H9 (cell line): ENCODE results near the gene BMPER. TPM values are rescaled to one million over a fixed set of nuclear protein-coding genes. Genes with fewer than 3 reads are reported as not detected.

ENCODE experiments used
- DNase-seq: peaks from one replicate; pipeline ENCODE4 v3.0.0-alpha.2; 2017
- H2AFZ ChIP-seq: one replicate; pipeline ENCODE4 v1.6.1; 2013; ENCODE audit warnings: mild to moderate bottlenecking, low read length, control low read depth, moderate library complexity
- H2AK5ac ChIP-seq: 2 replicates; pipeline ENCODE4 v1.6.1; 2013; ENCODE audit warnings: low read length, control low read depth, mixed read lengths; ENCODE audit not compliant: insufficient read length
- H2BK120ac ChIP-seq: one replicate; pipeline ENCODE4 v1.6.1; 2013; ENCODE audit warnings: low read depth, mild to moderate bottlenecking, low read length, control low read depth, inconsistent platforms; ENCODE audit not compliant: poor library complexity, severe bottlenecking
- H2BK12ac ChIP-seq: 2 replicates; pipeline ENCODE4 v1.6.1; 2013; ENCODE audit warnings: low read length, control low read depth, mixed read lengths, low read depth; ENCODE audit not compliant: insufficient read length
- H2BK15ac ChIP-seq: 2 replicates; pipeline ENCODE4 v1.6.1; 2013; ENCODE audit warnings: low read depth, low read length, control low read depth
- H2BK20ac ChIP-seq: one replicate; pipeline ENCODE4 v1.6.1; 2013; ENCODE audit warnings: low read depth, mild to moderate bottlenecking, low read length, control low read depth, inconsistent platforms; ENCODE audit not compliant: poor library complexity, severe bottlenecking
- H2BK5ac ChIP-seq: 2 replicates; pipeline ENCODE4 v1.6.1; 2013; ENCODE audit warnings: low read length, control low read depth, mixed read lengths; ENCODE audit not compliant: insufficient read length
- H3K14ac ChIP-seq: 2 replicates; pipeline ENCODE4 v1.6.1; 2013; ENCODE audit warnings: low read length, control low read depth; ENCODE audit not compliant: insufficient read depth
- H3K18ac ChIP-seq: 2 replicates; pipeline ENCODE4 v1.6.1; 2013; ENCODE audit warnings: low read depth, mild to moderate bottlenecking, mixed read lengths, low read length, control low read depth; ENCODE audit not compliant: insufficient read length
- H3K23ac ChIP-seq: 2 replicates; pipeline ENCODE4 v1.6.1; 2013; ENCODE audit warnings: low read length, control low read depth, mixed read lengths, low read depth; ENCODE audit not compliant: insufficient read length
- H3K23me2 ChIP-seq: 2 replicates; pipeline ENCODE4 v1.6.1; 2013; ENCODE audit warnings: low read depth, mild to moderate bottlenecking, mixed read lengths, low read length, control low read depth; ENCODE audit not compliant: insufficient read length, poor library complexity, severe bottlenecking
- H3K27ac ChIP-seq: 2 replicates; pipeline ENCODE4 v1.5.1; 2013; ENCODE audit warnings: low read length, control low read depth, mixed read lengths, low read depth; ENCODE audit not compliant: insufficient read length
- H3K27me3 ChIP-seq: 2 replicates; pipeline ENCODE4 v1.6.1; 2013; ENCODE audit warnings: low read length, control low read depth, inconsistent platforms; ENCODE audit not compliant: insufficient read depth
- H3K4ac ChIP-seq: 2 replicates; pipeline ENCODE4 v1.6.1; 2013; ENCODE audit warnings: low read depth, mild to moderate bottlenecking, control low read depth, inconsistent platforms, low read length, moderate library complexity
- H3K4me1 ChIP-seq: 2 replicates; pipeline ENCODE4 v1.6.1; 2013; ENCODE audit warnings: low read length, control low read depth, inconsistent platforms; ENCODE audit not compliant: insufficient read depth
- H3K4me2 ChIP-seq: 2 replicates; pipeline ENCODE4 v1.6.1; 2013; ENCODE audit warnings: low read length, control low read depth, mixed read lengths; ENCODE audit not compliant: insufficient read length, insufficient read depth
- H3K56ac ChIP-seq: 2 replicates; pipeline ENCODE4 v1.6.1; 2013; ENCODE audit warnings: low read depth, mild to moderate bottlenecking, mixed read lengths, low read length, control low read depth; ENCODE audit not compliant: insufficient read length
- H3K79me1 ChIP-seq: 2 replicates; pipeline ENCODE4 v1.6.1; 2013; ENCODE audit warnings: low read depth, mild to moderate bottlenecking, moderate library complexity, low read length, control low read depth, inconsistent platforms; ENCODE audit not compliant: insufficient read depth, poor library complexity, severe bottlenecking
- H3K79me2 ChIP-seq: 2 replicates; pipeline ENCODE4 v1.6.1; 2013; ENCODE audit warnings: low read length, control low read depth, inconsistent platforms; ENCODE audit not compliant: insufficient read depth
- H3K9ac ChIP-seq: 2 replicates; pipeline ENCODE4 v1.6.1; 2013; ENCODE audit warnings: low read length, control low read depth, mixed read lengths; ENCODE audit not compliant: insufficient read length; ENCODE audit errors: extremely low read depth
- H3K9me3 ChIP-seq: one replicate; pipeline ENCODE4 v1.6.1; 2013; ENCODE audit warnings: low read depth, low read length, inconsistent platforms; ENCODE audit not compliant: control insufficient read depth
- H3T11ph ChIP-seq: one replicate; pipeline ENCODE4 v1.6.1; 2013; ENCODE audit warnings: mild to moderate bottlenecking, low read length, control low read depth, inconsistent platforms
- H4K20me1 ChIP-seq: one replicate; pipeline ENCODE4 v1.6.1; 2013; ENCODE audit not compliant: control insufficient read depth, insufficient read length, insufficient read depth
- H4K5ac ChIP-seq: 2 replicates; pipeline ENCODE4 v1.6.1; 2013; ENCODE audit warnings: low read depth, mild to moderate bottlenecking, mixed read lengths, low read length, control low read depth; ENCODE audit not compliant: insufficient read length
- H4K8ac ChIP-seq: replicated peaks from 2 replicates; pipeline ENCODE4 v1.6.1; 2013; ENCODE audit warnings: low read length, control low read depth, mixed read lengths, low read depth; ENCODE audit not compliant: insufficient read length
- H4K91ac ChIP-seq: 2 replicates; pipeline ENCODE4 v1.6.1; 2013; ENCODE audit warnings: low read depth, mild to moderate bottlenecking, moderate library complexity, mixed read lengths, low read length, control low read depth; ENCODE audit not compliant: insufficient read length
- H3K27ac Mint-ChIP-seq, 3 experiments: 2 replicates in 2 of 3; 3 replicates in 1 of 3; pipeline ENCODE4 v1.8.0; 2020 to 2021; ENCODE audit warnings: mixed read lengths in 3 of 3, mild to moderate bottlenecking in 1 of 3, moderate library complexity in 1 of 3
- H3K27me3 Mint-ChIP-seq: 2 replicates; pipeline ENCODE4 v1.8.0; 2021; ENCODE audit warnings: low read depth, mild to moderate bottlenecking, moderate library complexity, mixed read lengths
- H3K36me3 Mint-ChIP-seq, 3 experiments: 2 replicates in 2 of 3; 3 replicates in 1 of 3; pipeline ENCODE4 v1.8.0; 2020 to 2021; ENCODE audit warnings: low read depth in 3 of 3, mixed read lengths in 3 of 3; ENCODE audit not compliant: insufficient read depth in 1 of 3
- H3K4me1 Mint-ChIP-seq, 2 experiments: 2 replicates each; pipeline ENCODE4 v1.8.0; 2020; ENCODE audit warnings: mixed read lengths in 2 of 2
- H3K4me3 Mint-ChIP-seq, 2 experiments: 2 replicates in 1 of 2; 3 replicates in 1 of 2; pipeline ENCODE4 v1.8.0; 2020 to 2021; ENCODE audit warnings: mild to moderate bottlenecking in 2 of 2, mixed read lengths in 2 of 2, moderate library complexity in 1 of 2
- H3K9me3 Mint-ChIP-seq, 2 experiments: 2 replicates in 1 of 2; 3 replicates in 1 of 2; pipeline ENCODE4 v1.8.0; 2020; ENCODE audit warnings: mild to moderate bottlenecking in 2 of 2, mixed read lengths in 2 of 2, moderate library complexity in 1 of 2
- CTCF ChIP-seq: fragments of 200-600 bp; sonication (generic); conservative IDR thresholded peaks from 3 replicates; pipeline ENCODE4 v1.8.0; 2021; ENCODE audit warnings: antibody characterized with exemption, mild to moderate bottlenecking
- WGBS: extraction: QIAGEN DNeasy Blood & Tissue Kit; methylation state at CpG from one replicate; pipeline ENCODE4 v1.1.7; 2013; ENCODE audit warnings: missing lambda C conversion rate, low lambda C conversion rate, mixed read lengths; ENCODE audit not compliant: insufficient read length; ENCODE audit errors: extremely low coverage; 5-methylcytosine and 5-hydroxymethylcytosine counted together
- total RNA-seq: library from RNA; stranded (reverse); gene quantifications from 2 replicates; pipeline ENCODE4 v1.2.1, GENCODE V29; 2021

The BMPER gene
- total RNA-seq, 1 experiment from 2014 or later, result 0.20 TPM

- Histone ChIP-seq H3K9ac (no peak overlapping the region), H2BK12ac (no peak overlapping the region), H4K91ac (no peak overlapping the region), H3K23me2 (no peaks in the 10 kb centered on the region), H3K9me3 (no peaks in the 10 kb centered on the region), H2BK120ac (no peak overlapping the region), H2BK20ac (no peak overlapping the region), H3K18ac (no peak overlapping the region), H3K4me1 (no peaks in the 10 kb centered on the region), H3K56ac (no peak overlapping the region), H3T11ph (no peak overlapping the region), H3K27me3 (no peaks in the 10 kb centered on the region; the same call in 1 of the 2 replicates), H3K79me2 (no peaks in the 10 kb centered on the region), H4K8ac (no peak overlapping the region), H3K4ac (no peak overlapping the region), H3K4me2 (no peak overlapping the region), H3K14ac (no peak overlapping the region), H2AFZ (no peak overlapping the region), H3K23ac (no peak overlapping the region), H2AK5ac (no peak overlapping the region), H4K20me1 (no peaks in the 10 kb centered on the region), H3K27ac (no peak overlapping the region), H2BK15ac (no peak overlapping the region), H2BK5ac (no peak overlapping the region), H3K79me1 (no peaks in the 10 kb centered on the region), H4K5ac (no peak overlapping the region)
- Mint-ChIP-seq H3K27ac (no peak overlapping the region), H3K36me3 (no peaks in the 10 kb centered on the region), H3K4me3 (no peak overlapping the region), H3K27me3 (peaks cover 7% of the 10 kb centered on the region), H3K9me3 (no peaks in the 10 kb centered on the region), H3K4me1 (peaks cover 6% of the 10 kb centered on the region in 2 experiments; a peak in 3 of 4 replicates)
- no CpG with 5 or more reads among the region's 17 CpGs for WGBS
- no peak for DNase-seq
- TF ChIP-seq CTCF, result no peak
Measured at GRCh38 chr7:33921216-33921938, 16.0 kb downstream of the BMPER start.
